K562 (cell line): Measurements from ENCODE around the gene NOSTRIN. TPM values are rescaled to one million over a fixed set of nuclear protein-coding genes. Genes with fewer than 3 reads are reported as not detected.

Experiments used
- ATF7 ChIP-seq: fragments of 450-650 bp; IDR thresholded peaks from 2 replicates; pipeline ENCODE4 v1.7.1; 2014; ENCODE audit warnings: mild to moderate bottlenecking, moderate library complexity
- HMG20A ChIP-seq: fragments of 450-650 bp; formaldehyde crosslinking; conservative IDR thresholded peaks from 2 replicates; pipeline ENCODE4 v1.4.0; 2020; ENCODE audit warnings: mild to moderate bottlenecking, mixed read lengths
- MAZ ChIP-seq, 2 experiments: fragments of 450-650 bp in 1 of 2; sonication (generic) in 1 of 2; formaldehyde crosslinking; IDR thresholded peaks in 1 of 2; conservative IDR thresholded peaks in 1 of 2; 2 replicates each; pipeline versions ENCODE4 v1.4.0 to v1.5.0; 2020; ENCODE audit warnings: mild to moderate bottlenecking in 1 of 2, missing genetic modification reagents in 1 of 2
- MYBL2 ChIP-seq, 2 experiments: fragments of 450-650 bp in 1 of 2; sonication (generic) in 1 of 2; formaldehyde crosslinking in 1 of 2; IDR thresholded peaks; 2 replicates each; pipeline versions ENCODE4 v1.6.1 to v1.8.1; 2017 to 2022; ENCODE audit warnings: borderline replicate concordance in 1 of 2, inconsistent platforms in 1 of 2, low read depth in 1 of 2, mild to moderate bottlenecking in 1 of 2, missing genetic modification reagents in 1 of 2, moderate library complexity in 1 of 2
- NR4A1 ChIP-seq, 2 experiments: fragments of 250-450 bp in 1 of 2; fragments of 450-650 bp in 1 of 2; sonication (Bioruptor Pico) in 1 of 2; IDR thresholded peaks; 2 replicates each; pipeline versions ENCODE4 v1.4.0 to v1.6.1; 2016 to 2020; ENCODE audit warnings: mild to moderate bottlenecking in 2 of 2, missing compliant biosample characterization in 1 of 2, missing genetic modification characterization in 1 of 2, moderate library complexity in 1 of 2
- NRF1 ChIP-seq, 2 experiments: fragments of 450-650 bp; IDR thresholded peaks in 1 of 2; conservative IDR thresholded peaks in 1 of 2; 2 replicates each; pipeline ENCODE4 v1.6.1; 2014; ENCODE audit warnings: mild to moderate bottlenecking in 2 of 2
- SP1 ChIP-seq: sonication (generic); formaldehyde crosslinking; IDR thresholded peaks from 2 replicates; pipeline ENCODE4 v1.8.1; 2022; ENCODE audit warnings: mild to moderate bottlenecking, missing genetic modification reagents
- USF2 ChIP-seq: sonication (generic); formaldehyde crosslinking; IDR thresholded peaks from 2 replicates; pipeline ENCODE4 v1.5.0; 2020; ENCODE audit warnings: missing genetic modification reagents
- ZNF121 ChIP-seq: sonication (generic); formaldehyde crosslinking; conservative IDR thresholded peaks from 2 replicates; pipeline ENCODE4 v1.8.0; 2022; ENCODE audit warnings: missing genetic modification reagents
- ZNF140 ChIP-seq: fragments of 250-450 bp; sonication (Bioruptor Pico); IDR thresholded peaks from 2 replicates; pipeline ENCODE4 v1.8.0; 2021; ENCODE audit warnings: moderate library complexity, mild to moderate bottlenecking, inconsistent platforms
- polyA plus RNA-seq, 8 experiments: library from polyadenylated mRNA; depleted of rRNA in 4 of 8; stranded (reverse) in 5 of 8; unstranded in 3 of 8; fragments of >200 nt; fragmentation: Nextera tagmentation in 2 of 8; fragmentation: Illumina TruSeq in 1 of 8; extraction: Ambion mirVana in 2 of 8; extraction: Trizol in 1 of 8; gene quantifications; 2 replicates each; pipeline versions ENCODE4 v1.2.1 to v1.2.3, GENCODE V29; 2011 to 2014; ENCODE audit warnings: inconsistent platforms in 1 of 8, missing spikeins in 1 of 8
- total RNA-seq, 7 experiments: library from RNA; depleted of rRNA in 6 of 7; stranded (reverse); fragments of >200 nt in 6 of 7; fragmentation: Illumina TruSeq in 2 of 7; extraction: Trizol in 2 of 7; gene quantifications; 2 replicates each; pipeline versions ENCODE4 v1.2.1 to v1.2.3, GENCODE V29; 2011 to 2021; ENCODE audit warnings: low replicate concordance in 1 of 7
- TF ChIP-seq, protein P1 (sequence below): fragments of 450-650 bp; formaldehyde crosslinking; IDR thresholded peaks from 2 replicates; pipeline ENCODE4 v1.4.0; 2022; ENCODE audit warnings: missing genetic modification characterization
- TF ChIP-seq, protein P2 (sequence below), 2 experiments: fragments of 200-800 bp in 1 of 2; sonication (Bioruptor generic) in 1 of 2; sonication (generic) in 1 of 2; formaldehyde crosslinking in 1 of 2; IDR thresholded peaks in 1 of 2; conservative IDR thresholded peaks in 1 of 2; 2 replicates each; pipeline versions ENCODE4 v1.5.0 to v1.6.1; 2016 to 2020; ENCODE audit warnings: missing compliant biosample characterization in 1 of 2, missing genetic modification characterization in 1 of 2, missing genetic modification reagents in 1 of 2
- TF ChIP-seq, protein P3 (sequence below): sonication (generic); formaldehyde crosslinking; IDR thresholded peaks from 2 replicates; pipeline ENCODE4 v1.8.0; 2023; ENCODE audit warnings: mild to moderate bottlenecking, missing genetic modification reagents
- TF ChIP-seq, protein P4 (sequence below): fragments of 200-800 bp; sonication (Bioruptor generic); IDR thresholded peaks from 2 replicates; pipeline ENCODE4 v1.6.1; 2016; ENCODE audit warnings: missing genetic modification characterization, missing compliant biosample characterization

The NOSTRIN gene
- total and polyA plus RNA-seq, 9 of the 15 experiments (the other 6 are each of a cell fraction or from before 2014, with no cell fraction given): 26.7 to 82.9 (median 56.3) TPM

DNA sequence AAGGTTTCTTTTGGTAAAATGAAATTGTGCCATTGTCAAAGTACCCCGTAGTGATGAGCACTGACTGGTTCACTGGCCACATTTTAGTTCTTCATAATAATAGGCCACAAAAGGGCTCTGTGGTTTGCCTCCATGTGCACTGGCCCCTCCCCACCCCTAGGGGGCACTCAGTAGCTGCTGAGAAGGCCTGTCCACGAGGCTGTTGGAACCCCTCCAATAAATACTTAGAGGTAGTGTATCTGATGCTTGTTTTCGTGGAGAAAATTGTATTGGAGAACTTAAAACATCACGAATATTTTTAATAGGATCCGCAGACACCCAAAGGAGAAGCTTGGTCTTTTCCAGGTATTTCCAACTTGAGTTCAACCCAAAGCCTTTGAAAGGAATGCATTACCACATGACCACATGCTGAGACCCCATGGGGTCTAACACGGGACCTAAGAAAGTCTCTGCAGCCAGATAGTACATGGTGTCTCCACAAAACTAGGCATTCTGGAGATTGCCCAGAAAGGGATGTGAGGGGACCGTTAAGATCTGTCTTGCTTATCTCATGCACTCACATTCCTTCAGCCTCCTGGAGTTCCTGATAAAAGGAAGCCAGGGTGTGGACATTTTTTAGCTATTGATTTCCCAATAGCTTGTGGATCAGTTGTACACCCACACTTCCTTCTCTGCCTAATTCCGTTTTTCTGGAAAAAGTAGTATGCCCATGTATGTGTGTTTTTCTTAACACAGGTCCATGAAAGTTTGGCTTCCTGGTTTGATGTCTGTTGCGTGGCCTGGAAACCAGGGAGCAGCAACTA lies 28.5 kb upstream of the NOSTRIN start (continued):
- TF ChIP-seq USF2 (CRISPR knock-in tag): no peak
- TF ChIP-seq, protein P1, sequence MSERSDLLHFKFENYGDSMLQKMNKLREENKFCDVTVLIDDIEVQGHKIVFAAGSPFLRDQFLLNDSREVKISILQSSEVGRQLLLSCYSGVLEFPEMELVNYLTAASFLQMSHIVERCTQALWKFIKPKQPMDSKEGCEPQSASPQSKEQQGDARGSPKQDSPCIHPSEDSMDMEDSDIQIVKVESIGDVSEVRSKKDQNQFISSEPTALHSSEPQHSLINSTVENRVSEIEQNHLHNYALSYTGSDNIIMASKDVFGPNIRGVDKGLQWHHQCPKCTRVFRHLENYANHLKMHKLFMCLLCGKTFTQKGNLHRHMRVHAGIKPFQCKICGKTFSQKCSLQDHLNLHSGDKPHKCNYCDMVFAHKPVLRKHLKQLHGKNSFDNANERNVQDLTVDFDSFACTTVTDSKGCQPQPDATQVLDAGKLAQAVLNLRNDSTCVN (CRISPR knock-in tag): 0 out of 2 replicates have a peak, but pooled peaks have one; percentile 10
- TF ChIP-seq ATF7: peak; percentile 85
- TF ChIP-seq HMG20A (CRISPR knock-in tag): no peak
- TF ChIP-seq, protein P2, sequence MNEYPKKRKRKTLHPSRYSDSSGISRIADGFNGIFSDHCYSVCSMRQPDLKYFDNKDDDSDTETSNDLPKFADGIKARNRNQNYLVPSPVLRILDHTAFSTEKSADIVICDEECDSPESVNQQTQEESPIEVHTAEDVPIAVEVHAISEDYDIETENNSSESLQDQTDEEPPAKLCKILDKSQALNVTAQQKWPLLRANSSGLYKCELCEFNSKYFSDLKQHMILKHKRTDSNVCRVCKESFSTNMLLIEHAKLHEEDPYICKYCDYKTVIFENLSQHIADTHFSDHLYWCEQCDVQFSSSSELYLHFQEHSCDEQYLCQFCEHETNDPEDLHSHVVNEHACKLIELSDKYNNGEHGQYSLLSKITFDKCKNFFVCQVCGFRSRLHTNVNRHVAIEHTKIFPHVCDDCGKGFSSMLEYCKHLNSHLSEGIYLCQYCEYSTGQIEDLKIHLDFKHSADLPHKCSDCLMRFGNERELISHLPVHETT (CRISPR knock-in tag; conservative IDR thresholded peaks at IDR 0.05 in 1 of 2, IDR thresholded peaks at IDR 0.05 in 1 of 2): peak in 1 of 2 experiments; percentile 79; a peak in 2 of 4 replicates
- TF ChIP-seq NR4A1 (CRISPR knock-in tag; IDR thresholded peaks at IDR 0.05): no peak; the same call in 1 of the 2 replicates
- peak; percentile 92 for TF ChIP-seq NR4A1 (tag; IDR thresholded peaks at IDR 0.05)
- peak; percentile 69 to 80 for TF ChIP-seq MAZ (CRISPR knock-in tag; conservative IDR thresholded peaks at IDR 0.05 in 1 of 2, IDR thresholded peaks at IDR 0.05 in 1 of 2)
- TF ChIP-seq, protein P3, sequence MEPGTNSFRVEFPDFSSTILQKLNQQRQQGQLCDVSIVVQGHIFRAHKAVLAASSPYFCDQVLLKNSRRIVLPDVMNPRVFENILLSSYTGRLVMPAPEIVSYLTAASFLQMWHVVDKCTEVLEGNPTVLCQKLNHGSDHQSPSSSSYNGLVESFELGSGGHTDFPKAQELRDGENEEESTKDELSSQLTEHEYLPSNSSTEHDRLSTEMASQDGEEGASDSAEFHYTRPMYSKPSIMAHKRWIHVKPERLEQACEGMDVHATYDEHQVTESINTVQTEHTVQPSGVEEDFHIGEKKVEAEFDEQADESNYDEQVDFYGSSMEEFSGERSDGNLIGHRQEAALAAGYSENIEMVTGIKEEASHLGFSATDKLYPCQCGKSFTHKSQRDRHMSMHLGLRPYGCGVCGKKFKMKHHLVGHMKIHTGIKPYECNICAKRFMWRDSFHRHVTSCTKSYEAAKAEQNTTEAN (CRISPR knock-in tag): no peak
- peak; percentile 74 for TF ChIP-seq SP1 (CRISPR knock-in tag)
- no peak for TF ChIP-seq ZNF121 (CRISPR knock-in tag)
- TF ChIP-seq, protein P4, sequence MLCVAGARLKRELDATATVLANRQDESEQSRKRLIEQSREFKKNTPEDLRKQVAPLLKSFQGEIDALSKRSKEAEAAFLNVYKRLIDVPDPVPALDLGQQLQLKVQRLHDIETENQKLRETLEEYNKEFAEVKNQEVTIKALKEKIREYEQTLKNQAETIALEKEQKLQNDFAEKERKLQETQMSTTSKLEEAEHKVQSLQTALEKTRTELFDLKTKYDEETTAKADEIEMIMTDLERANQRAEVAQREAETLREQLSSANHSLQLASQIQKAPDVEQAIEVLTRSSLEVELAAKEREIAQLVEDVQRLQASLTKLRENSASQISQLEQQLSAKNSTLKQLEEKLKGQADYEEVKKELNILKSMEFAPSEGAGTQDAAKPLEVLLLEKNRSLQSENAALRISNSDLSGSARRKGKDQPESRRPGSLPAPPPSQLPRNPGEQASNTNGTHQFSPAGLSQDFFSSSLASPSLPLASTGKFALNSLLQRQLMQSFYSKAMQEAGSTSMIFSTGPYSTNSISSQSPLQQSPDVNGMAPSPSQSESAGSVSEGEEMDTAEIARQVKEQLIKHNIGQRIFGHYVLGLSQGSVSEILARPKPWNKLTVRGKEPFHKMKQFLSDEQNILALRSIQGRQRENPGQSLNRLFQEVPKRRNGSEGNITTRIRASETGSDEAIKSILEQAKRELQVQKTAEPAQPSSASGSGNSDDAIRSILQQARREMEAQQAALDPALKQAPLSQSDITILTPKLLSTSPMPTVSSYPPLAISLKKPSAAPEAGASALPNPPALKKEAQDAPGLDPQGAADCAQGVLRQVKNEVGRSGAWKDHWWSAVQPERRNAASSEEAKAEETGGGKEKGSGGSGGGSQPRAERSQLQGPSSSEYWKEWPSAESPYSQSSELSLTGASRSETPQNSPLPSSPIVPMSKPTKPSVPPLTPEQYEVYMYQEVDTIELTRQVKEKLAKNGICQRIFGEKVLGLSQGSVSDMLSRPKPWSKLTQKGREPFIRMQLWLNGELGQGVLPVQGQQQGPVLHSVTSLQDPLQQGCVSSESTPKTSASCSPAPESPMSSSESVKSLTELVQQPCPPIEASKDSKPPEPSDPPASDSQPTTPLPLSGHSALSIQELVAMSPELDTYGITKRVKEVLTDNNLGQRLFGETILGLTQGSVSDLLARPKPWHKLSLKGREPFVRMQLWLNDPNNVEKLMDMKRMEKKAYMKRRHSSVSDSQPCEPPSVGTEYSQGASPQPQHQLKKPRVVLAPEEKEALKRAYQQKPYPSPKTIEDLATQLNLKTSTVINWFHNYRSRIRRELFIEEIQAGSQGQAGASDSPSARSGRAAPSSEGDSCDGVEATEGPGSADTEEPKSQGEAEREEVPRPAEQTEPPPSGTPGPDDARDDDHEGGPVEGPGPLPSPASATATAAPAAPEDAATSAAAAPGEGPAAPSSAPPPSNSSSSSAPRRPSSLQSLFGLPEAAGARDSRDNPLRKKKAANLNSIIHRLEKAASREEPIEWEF (CRISPR knock-in tag): peak; percentile 90
- peak; percentile 86 for TF ChIP-seq MYBL2 (IDR thresholded peaks at IDR 0.05; ENCODE audit: low read depth)
- TF ChIP-seq MYBL2 (CRISPR knock-in tag; IDR thresholded peaks at IDR 0.05; ENCODE audit: borderline replicate concordance): no peak
- TF ChIP-seq ZNF140 (CRISPR knock-in tag): no peak
- peak; percentile 31 to 58; a peak in 3 of 4 replicates for TF ChIP-seq NRF1 (conservative IDR thresholded peaks at IDR 0.05 in 1 of 2, IDR thresholded peaks at IDR 0.05 in 1 of 2)
